Upper lobe of left lung (tissue), 4 donors: ENCODE data around the gene IL13RA1.

ENCODE experiments used
- POLR2AphosphoS5 ChIP-seq, 2 donors: sonication (generic); formaldehyde crosslinking; IDR thresholded peaks; one replicate each; pipeline ENCODE4 v1.5.1; 2017; ENCODE audit warnings: antibody characterized with exemption in 2 of 2
- TF ChIP-seq, protein P1 (sequence below), 6 experiments: fragments of 450-650 bp in 4 of 6; fragments of 200-600 bp in 2 of 6; sonication (generic) in 2 of 6; IDR thresholded peaks; one replicate each; pipeline ENCODE4 v1.5.1; 2016 to 2019; ENCODE audit warnings: antibody characterized with exemption in 6 of 6

DNA sequence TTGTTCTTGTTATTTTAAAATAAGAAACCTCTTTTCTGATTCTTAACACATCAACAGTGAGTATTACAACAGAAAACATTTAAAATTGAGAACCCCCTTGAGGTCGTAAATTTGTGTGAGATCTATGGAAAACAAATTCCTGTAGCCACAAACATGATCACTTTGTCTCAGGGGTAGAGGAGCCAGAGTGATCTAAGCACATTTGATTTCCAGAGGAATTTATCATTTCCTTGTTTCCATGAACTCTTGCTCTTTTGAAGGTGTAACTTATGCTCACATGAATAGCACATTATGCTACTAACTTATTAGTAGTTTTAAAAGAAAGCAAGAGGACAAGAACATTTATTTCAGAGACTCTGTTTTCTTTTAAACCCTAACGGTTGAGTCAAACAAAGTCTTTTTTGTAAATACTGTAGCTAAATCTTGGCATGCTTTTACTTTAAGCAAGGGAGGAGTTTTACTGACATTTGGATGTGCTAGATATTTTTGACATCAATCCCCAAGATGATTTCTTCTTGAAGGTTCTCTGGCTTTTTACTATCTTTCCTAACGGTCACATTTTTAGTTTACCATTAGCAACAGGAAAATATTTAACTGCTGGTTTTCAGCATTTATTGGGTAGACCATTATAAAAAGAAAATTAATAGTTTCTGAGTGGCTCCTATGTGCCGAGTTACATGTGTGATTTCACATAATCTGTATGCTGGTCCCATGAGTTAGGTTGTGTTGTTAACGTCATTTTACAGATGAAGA is 68.3 kb downstream of the IL13RA1 start:
- TF ChIP-seq POLR2AphosphoS5 (IDR thresholded peaks at IDR 0.05), result no peak
- TF ChIP-seq, protein P1, sequence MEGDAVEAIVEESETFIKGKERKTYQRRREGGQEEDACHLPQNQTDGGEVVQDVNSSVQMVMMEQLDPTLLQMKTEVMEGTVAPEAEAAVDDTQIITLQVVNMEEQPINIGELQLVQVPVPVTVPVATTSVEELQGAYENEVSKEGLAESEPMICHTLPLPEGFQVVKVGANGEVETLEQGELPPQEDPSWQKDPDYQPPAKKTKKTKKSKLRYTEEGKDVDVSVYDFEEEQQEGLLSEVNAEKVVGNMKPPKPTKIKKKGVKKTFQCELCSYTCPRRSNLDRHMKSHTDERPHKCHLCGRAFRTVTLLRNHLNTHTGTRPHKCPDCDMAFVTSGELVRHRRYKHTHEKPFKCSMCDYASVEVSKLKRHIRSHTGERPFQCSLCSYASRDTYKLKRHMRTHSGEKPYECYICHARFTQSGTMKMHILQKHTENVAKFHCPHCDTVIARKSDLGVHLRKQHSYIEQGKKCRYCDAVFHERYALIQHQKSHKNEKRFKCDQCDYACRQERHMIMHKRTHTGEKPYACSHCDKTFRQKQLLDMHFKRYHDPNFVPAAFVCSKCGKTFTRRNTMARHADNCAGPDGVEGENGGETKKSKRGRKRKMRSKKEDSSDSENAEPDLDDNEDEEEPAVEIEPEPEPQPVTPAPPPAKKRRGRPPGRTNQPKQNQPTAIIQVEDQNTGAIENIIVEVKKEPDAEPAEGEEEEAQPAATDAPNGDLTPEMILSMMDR (IDR thresholded peaks at IDR 0.05), result no peak
